ENCODE results near the gene CCN6. TPM values are rescaled to one million over a fixed set of nuclear protein-coding genes. Genes with fewer than 3 reads are reported as not detected.

Gene CCN6
- total RNA-seq, 2 experiments from 2014 or later = 0.21 TPM; not detected in 1

GRCh38 chr6:112030961-112031660 lies 22.8 kb upstream of the CCN6 start:
- peaks cover 4% of the 10 kb centered on the region for H3K36me3 Mint-ChIP-seq (ENCODE audit: low read depth)
- peak overlapping the region; percentile 28 for H3K27ac Mint-ChIP-seq
- DNase-seq = no peak
- CTCF ChIA-PET = interaction anchor here (0.8 to 1.3 kb wide), 4 partner anchors 10 to 21 kb away, joined by 3 to 5 read pairs (median 4); no protein-coding TSS in a partner anchor
- no peak overlapping the region for H3K4me3 Mint-ChIP-seq
- H3K27me3 Mint-ChIP-seq (ENCODE audit: low read depth) = no peaks in the 10 kb centered on the region
- H3K9me3 Mint-ChIP-seq = no peaks in the 10 kb centered on the region
- H3K4me1 Mint-ChIP-seq (ENCODE audit: low read depth) = peaks cover 94% of the 10 kb centered on the region
- intact Hi-C loops (cut with micrococcal nuclease) = no loop called here

- Mint-ChIP-seq H3K27me3 (ENCODE audit: low read depth) (no peaks in the 10 kb centered on the region), H3K4me3 (no peak overlapping the region), H3K27ac (no peak overlapping the region), H3K4me1 (ENCODE audit: low read depth) (peaks cover 94% of the 10 kb centered on the region), H3K9me3 (no peaks in the 10 kb centered on the region), H3K36me3 (ENCODE audit: low read depth) (peaks cover 2% of the 10 kb centered on the region)
- intact Hi-C loops (cut with micrococcal nuclease) = no loop called here
- CTCF ChIA-PET = interaction anchor here (1.2 to 1.5 kb wide), 2 partner anchors 15 to 322 kb away, joined by 3 to 7 read pairs; no protein-coding TSS in a partner anchor
- no peak for DNase-seq
These were observed 21.9 kb upstream of the CCN6 start for GRCh38 chr6:112031960-112032359.

DNA sequence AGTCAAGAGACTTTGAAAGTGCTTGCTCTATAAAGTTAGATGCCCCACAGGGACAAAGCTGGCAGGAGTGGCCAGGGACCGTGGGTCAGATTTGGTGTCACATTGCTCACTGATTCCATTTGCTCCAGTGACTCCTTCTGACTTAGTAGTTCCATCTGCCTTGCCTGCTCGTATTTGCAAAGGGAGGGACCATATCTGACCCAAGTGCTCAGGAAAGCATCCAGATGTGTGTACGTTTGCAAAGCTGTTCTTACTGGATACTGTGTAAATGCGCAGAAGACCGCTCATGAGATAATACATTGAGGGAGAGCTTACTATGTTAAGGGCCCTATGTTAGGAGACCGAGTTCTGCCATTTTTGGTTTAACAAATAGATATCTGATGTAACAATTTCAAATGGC lies 21.2 kb upstream of the CCN6 start:
- CTCF ChIA-PET = interaction anchor here (0.6 to 1.9 kb wide), 6 partner anchors 9 to 323 kb away, joined by 3 to 8 read pairs (median 5); no protein-coding TSS in a partner anchor
- H3K4me3 Mint-ChIP-seq = no peak overlapping the region
- H3K36me3 Mint-ChIP-seq (ENCODE audit: low read depth) = no peaks in the 10 kb centered on the region
- no peaks in the 10 kb centered on the region for H3K27me3 Mint-ChIP-seq (ENCODE audit: low read depth)
- no peak overlapping the region for H3K27ac Mint-ChIP-seq
- no peaks in the 10 kb centered on the region for H3K9me3 Mint-ChIP-seq
- H3K4me1 Mint-ChIP-seq (ENCODE audit: low read depth) = peaks cover 90% of the 10 kb centered on the region
- no peak for DNase-seq
- intact Hi-C loops (cut with micrococcal nuclease) = no loop called here

DNA sequence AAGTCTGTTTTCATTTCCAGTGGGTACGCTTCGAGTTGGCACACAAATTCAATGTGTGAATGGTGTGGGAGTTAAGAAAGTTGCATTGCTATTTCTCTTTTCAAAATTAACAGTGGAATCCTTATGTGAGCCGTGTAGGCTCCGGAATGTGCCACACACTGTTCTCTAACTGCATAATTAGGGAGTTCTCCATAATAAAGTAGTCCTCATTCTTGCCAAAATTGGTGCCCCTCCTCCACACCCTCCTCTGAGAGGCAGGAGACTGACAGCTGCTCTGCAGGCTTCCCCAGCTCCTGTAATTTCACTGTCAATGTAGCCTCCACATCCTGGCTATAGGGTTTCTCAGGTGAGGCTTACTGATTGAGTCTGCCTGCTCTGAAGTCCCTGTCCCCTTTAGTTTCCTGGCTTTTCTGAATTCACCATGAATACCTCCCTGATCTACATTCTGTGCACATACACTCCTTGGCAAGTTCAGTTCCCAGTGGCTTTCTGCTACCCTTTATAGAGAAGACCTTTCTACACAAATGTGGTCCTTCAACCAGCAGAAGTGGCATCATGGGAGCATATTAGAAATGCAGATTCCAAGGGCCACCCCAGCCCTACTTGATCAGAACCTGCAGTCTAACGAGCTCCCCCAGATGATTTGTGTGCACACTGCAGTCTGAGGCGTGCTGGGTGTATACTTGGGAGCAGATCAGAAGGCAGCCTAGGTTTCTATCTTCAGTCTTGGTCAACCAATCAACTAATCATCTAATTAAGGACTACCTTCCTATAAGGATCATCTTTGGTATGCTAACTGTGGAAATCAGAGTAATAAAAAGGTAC lies 19.9 kb upstream of the CCN6 start:
- Mint-ChIP-seq H3K9me3 (no peaks in the 10 kb centered on the region), H3K27me3 (ENCODE audit: low read depth) (no peaks in the 10 kb centered on the region), H3K36me3 (ENCODE audit: low read depth) (no peaks in the 10 kb centered on the region), H3K4me3 (no peak overlapping the region), H3K4me1 (ENCODE audit: low read depth) (peaks cover 83% of the 10 kb centered on the region), H3K27ac (peak overlapping the region; percentile 55)
- intact Hi-C loops (cut with micrococcal nuclease) = no loop called here
- CTCF ChIA-PET = interaction anchor here (0.6 to 1.9 kb wide), 7 partner anchors 8 to 775 kb away, joined by 3 to 8 read pairs (median 4); a partner anchor contains a TSS
- peak; percentile 43 for DNase-seq

- Mint-ChIP-seq H3K36me3 (ENCODE audit: low read depth) (no peaks in the 10 kb centered on the region), H3K9me3 (no peaks in the 10 kb centered on the region), H3K27ac (peak overlapping the region; percentile 55), H3K4me1 (ENCODE audit: low read depth) (peaks cover 81% of the 10 kb centered on the region), H3K27me3 (ENCODE audit: low read depth) (no peaks in the 10 kb centered on the region), H3K4me3 (no peak overlapping the region)
- intact Hi-C loops (cut with micrococcal nuclease) = no loop called here
- CTCF ChIA-PET = interaction anchor here (1.3 to 2.7 kb wide), 3 partner anchors 13 to 775 kb away, joined by 3 to 17 read pairs (median 4); a partner anchor contains a TSS
- DNase-seq = no peak
These were observed 19.3 kb upstream of the CCN6 start for GRCh38 chr6:112034616-112034995.

DNA sequence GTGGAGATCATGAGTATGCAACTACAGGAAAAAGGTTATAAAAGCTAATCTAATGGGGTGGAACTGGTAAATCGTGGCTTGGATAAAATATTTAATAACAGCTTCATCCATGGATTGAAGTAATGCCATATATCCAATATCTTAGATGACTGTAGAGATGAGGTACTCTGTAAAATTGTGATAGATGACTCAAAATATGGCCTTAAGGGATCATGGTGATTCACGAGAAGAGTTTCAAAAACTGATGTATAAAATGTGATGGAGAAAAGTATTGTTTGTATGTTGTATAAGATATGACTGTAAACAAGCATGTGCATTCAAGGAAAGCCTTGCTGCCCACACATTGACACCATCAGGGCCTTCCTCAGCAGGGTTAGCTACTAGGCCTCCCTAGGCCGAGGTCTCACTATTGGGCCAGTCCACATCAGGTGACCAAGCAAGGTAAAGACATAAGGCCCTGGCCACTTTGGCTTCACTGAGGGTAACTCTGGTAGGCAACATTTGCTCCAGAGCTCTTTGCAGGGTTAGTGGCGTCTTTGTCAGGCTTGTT lies 17.7 kb upstream of the CCN6 start:
- Mint-ChIP-seq H3K27me3 (ENCODE audit: low read depth) (no peaks in the 10 kb centered on the region), H3K9me3 (no peaks in the 10 kb centered on the region), H3K4me3 (no peak overlapping the region), H3K4me1 (ENCODE audit: low read depth) (peaks cover 75% of the 10 kb centered on the region), H3K27ac (peak overlapping the region; percentile 64), H3K36me3 (ENCODE audit: low read depth) (no peaks in the 10 kb centered on the region)
- DNase-seq = peak; percentile 42
- CTCF ChIA-PET = interaction anchor here (0.6 to 2.7 kb wide), 6 partner anchors 7 to 510 kb away, joined by 3 to 17 read pairs (median 5); no protein-coding TSS in a partner anchor
- intact Hi-C loops (cut with micrococcal nuclease) = loop anchor here (1.0 to 5.0 kb wide), 2 partner anchors 8 to 879 kb away; no protein-coding TSS in a partner anchor

GRCh38 chr6:112037783-112038216 lies 16.1 kb upstream of the CCN6 start:
- Mint-ChIP-seq H3K4me3 (no peak overlapping the region), H3K36me3 (ENCODE audit: low read depth) (no peaks in the 10 kb centered on the region), H3K27me3 (ENCODE audit: low read depth) (no peaks in the 10 kb centered on the region), H3K9me3 (no peaks in the 10 kb centered on the region), H3K4me1 (ENCODE audit: low read depth) (peaks cover 77% of the 10 kb centered on the region), H3K27ac (no peak overlapping the region)
- peak; percentile 43 for DNase-seq
- intact Hi-C loops (cut with micrococcal nuclease) = loop anchor here (5.0 kb wide), 1 partner anchor 880 kb away; no protein-coding TSS in a partner anchor
- CTCF ChIA-PET = interaction anchor here (0.6 to 9.7 kb wide), 7 partner anchors 10 to 1412 kb away, joined by 3 to 310 read pairs (median 7); no protein-coding TSS in a partner anchor

- CTCF ChIA-PET = interaction anchor here (0.6 to 9.7 kb wide), 8 partner anchors 11 to 1411 kb away, joined by 3 to 310 read pairs (median 6); no protein-coding TSS in a partner anchor
- Mint-ChIP-seq H3K27ac (no peak overlapping the region), H3K4me1 (ENCODE audit: low read depth) (peaks cover 76% of the 10 kb centered on the region), H3K9me3 (no peaks in the 10 kb centered on the region), H3K4me3 (no peak overlapping the region), H3K27me3 (ENCODE audit: low read depth) (no peaks in the 10 kb centered on the region), H3K36me3 (ENCODE audit: low read depth) (no peaks in the 10 kb centered on the region)
- intact Hi-C loops (cut with micrococcal nuclease) = loop anchor here (5.0 kb wide), 1 partner anchor 881 kb away; no protein-coding TSS in a partner anchor
- DNase-seq = no peak
These were observed 15.6 kb upstream of the CCN6 start for GRCh38 chr6:112038268-112038667.

GRCh38 chr6:112038756-112039430 lies 15.0 kb upstream of the CCN6 start:
- H3K27me3 Mint-ChIP-seq (ENCODE audit: low read depth) = no peaks in the 10 kb centered on the region
- CTCF ChIA-PET = interaction anchor here (0.6 to 9.7 kb wide), 8 partner anchors 11 to 344 kb away, joined by 3 to 310 read pairs (median 5); no protein-coding TSS in a partner anchor
- no peaks in the 10 kb centered on the region for H3K9me3 Mint-ChIP-seq
- intact Hi-C loops (cut with micrococcal nuclease) = loop anchor here (5.0 kb wide), 1 partner anchor 882 kb away; no protein-coding TSS in a partner anchor
- no peak for DNase-seq
- no peaks in the 10 kb centered on the region for H3K36me3 Mint-ChIP-seq (ENCODE audit: low read depth)
- H3K27ac Mint-ChIP-seq = no peak overlapping the region
- H3K4me1 Mint-ChIP-seq (ENCODE audit: low read depth) = peaks cover 72% of the 10 kb centered on the region
- no peak overlapping the region for H3K4me3 Mint-ChIP-seq

GRCh38 chr6:112039431-112039770 lies 14.5 kb upstream of the CCN6 start:
- peak overlapping the region; percentile 21 for H3K27ac Mint-ChIP-seq
- DNase-seq = no peak
- H3K4me1 Mint-ChIP-seq (ENCODE audit: low read depth) = peaks cover 71% of the 10 kb centered on the region
- no peaks in the 10 kb centered on the region for H3K36me3 Mint-ChIP-seq (ENCODE audit: low read depth)
- CTCF ChIA-PET = interaction anchor here (0.9 to 9.7 kb wide), 7 partner anchors 12 to 330 kb away, joined by 3 to 310 read pairs (median 7); no protein-coding TSS in a partner anchor
- no peaks in the 10 kb centered on the region for H3K9me3 Mint-ChIP-seq
- H3K4me3 Mint-ChIP-seq = no peak overlapping the region
- intact Hi-C loops (cut with micrococcal nuclease) = loop anchor here (5.0 kb wide), 1 partner anchor 882 kb away; no protein-coding TSS in a partner anchor
- no peaks in the 10 kb centered on the region for H3K27me3 Mint-ChIP-seq (ENCODE audit: low read depth)

DNA sequence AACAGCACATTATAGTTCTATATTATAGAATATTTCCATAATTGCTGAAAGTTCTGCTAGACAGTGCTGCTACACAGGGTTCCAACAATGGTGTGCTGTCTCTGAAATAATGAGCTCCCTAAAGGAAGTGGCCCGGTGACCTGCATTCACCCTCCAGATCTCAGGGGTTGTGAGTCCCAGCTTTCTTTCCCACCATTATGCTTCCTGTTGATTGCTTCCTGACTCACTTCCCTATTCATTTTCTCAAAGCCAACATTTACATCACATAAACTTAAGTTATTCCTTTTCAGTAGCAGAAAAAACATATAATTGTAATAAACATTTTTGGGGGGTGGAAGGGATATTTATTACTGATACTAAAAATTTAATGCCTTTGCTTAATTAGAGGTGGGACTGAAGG lies 12.9 kb upstream of the CCN6 start:
- no peaks in the 10 kb centered on the region for H3K36me3 Mint-ChIP-seq (ENCODE audit: low read depth)
- H3K9me3 Mint-ChIP-seq = no peaks in the 10 kb centered on the region
- intact Hi-C loops (cut with micrococcal nuclease) = loop anchor here (5.0 to 10.0 kb wide), 4 partner anchors 704 to 1026 kb away; partner anchors contain the start of gene SLC16A10
- no peak overlapping the region for H3K4me3 Mint-ChIP-seq
- CTCF ChIA-PET = interaction anchor here (0.6 to 9.7 kb wide), 15 partner anchors 8 to 782 kb away, joined by 3 to 310 read pairs (median 4); a partner anchor contains a TSS
- peaks cover 59% of the 10 kb centered on the region for H3K4me1 Mint-ChIP-seq (ENCODE audit: low read depth)
- DNase-seq = no peak
- peak overlapping the region; percentile 50 for H3K27ac Mint-ChIP-seq
- no peaks in the 10 kb centered on the region for H3K27me3 Mint-ChIP-seq (ENCODE audit: low read depth)
